Inflammatory macrophage treated with lipopolysaccharide for 4 hours (primary cell): ENCODE results near the gene G0S2.

Source experiments
- DNase-seq: peaks from one replicate; pipeline ENCODE4 v3.0.0-alpha.2; 2020

The G0S2 gene

GRCh38 chr1:209685821-209686220, 10.6 kb downstream of the G0S2 start:
- DNase-seq: no peak

- DNase-seq: no peak
These were observed 11.1 kb downstream of the G0S2 start for GRCh38 chr1:209686322-209686721.

GRCh38 chr1:209688746-209689234, 13.6 kb downstream of the G0S2 start:
- no peak for DNase-seq

GRCh38 chr1:209689477-209689876, 14.3 kb downstream of the G0S2 start:
- no peak for DNase-seq

GRCh38 chr1:209691237-209691636, 16.0 kb downstream of the G0S2 start:
- DNase-seq: peak; percentile 27

GRCh38 chr1:209692296-209692695, 17.1 kb downstream of the G0S2 start:
- DNase-seq: no peak

- peak; percentile 88 for DNase-seq
These were observed 17.7 kb downstream of the G0S2 start for GRCh38 chr1:209692745-209693504.

- no peak for DNase-seq
These were observed 21.5 kb downstream of the G0S2 start for GRCh38 chr1:209696673-209697072.

GRCh38 chr1:209697126-209697525, 21.9 kb downstream of the G0S2 start:
- DNase-seq: no peak

GRCh38 chr1:209700686-209701085, 25.5 kb downstream of the G0S2 start:
- peak; percentile 32 for DNase-seq

- DNase-seq: no peak
These were observed 27.6 kb downstream of the G0S2 start for GRCh38 chr1:209702832-209703231.

GRCh38 chr1:209703834-209704504, 28.8 kb downstream of the G0S2 start:
- DNase-seq: peak; percentile 68

- DNase-seq: peak; percentile 84
These were observed 29.4 kb downstream of the G0S2 start, which contains the start of gene HSD11B1 for GRCh38 chr1:209704584-209704983. Gene HSD11B1, plus strand, starts transcription at chr1:209704846. Its CDS starts 97 bp downstream, at chr1:209704943.

- DNase-seq: peak; percentile 42
These were observed 29.9 kb downstream of the G0S2 start for GRCh38 chr1:209705033-209705598.

- no peak for DNase-seq
These were observed 31.4 kb downstream of the G0S2 start for GRCh38 chr1:209706622-209707021.

GRCh38 chr1:209707308-209707707, 32.1 kb downstream of the G0S2 start:
- no peak for DNase-seq

GRCh38 chr1:209708297-209708696, 33.1 kb downstream of the G0S2 start:
- DNase-seq: no peak

- DNase-seq: peak; percentile 46
These were observed 34.9 kb downstream of the G0S2 start for GRCh38 chr1:209710093-209710492.

GRCh38 chr1:209710847-209711246, 35.6 kb downstream of the G0S2 start:
- no peak for DNase-seq

GRCh38 chr1:209714338-209714737, 39.1 kb downstream of the G0S2 start:
- no peak for DNase-seq

GRCh38 chr1:209715314-209715713, 40.1 kb downstream of the G0S2 start:
- DNase-seq: no peak

GRCh38 chr1:209717818-209718217, 42.6 kb downstream of the G0S2 start:
- no peak for DNase-seq

- DNase-seq: no peak
These were observed 45.1 kb downstream of the G0S2 start for GRCh38 chr1:209720326-209720725.

GRCh38 chr1:209720826-209721225, 45.6 kb downstream of the G0S2 start:
- DNase-seq: no peak
